Embryonic facial prominence (tissue), 1 donor: ENCODE measurements around the gene UNC13D.
"Not testable (repeated sequence)": the region's sequence is repeated elsewhere in the genome, so short reads cannot be mapped to it uniquely, and the experiment has no call there.

ENCODE experiments used
- DNase-seq: peaks from one replicate; pipeline ENCODE4 v3.0.0-alpha.2; 2016; ENCODE audit errors: extremely low spot score

The UNC13D gene

GRCh38 chr17:75874323-75875181 lies 30.3 kb upstream of the UNC13D start:
- DNase-seq = no peak

- DNase-seq = no peak
Measured at GRCh38 chr17:75873587-75874322, 29.6 kb upstream of the UNC13D start.

GRCh38 chr17:75872434-75873351 lies 28.5 kb upstream of the UNC13D start:
- peak; percentile 6 for DNase-seq

GRCh38 chr17:75870228-75870627 lies 26.0 kb upstream of the UNC13D start:
- DNase-seq = not testable (repeated sequence)

- DNase-seq = no peak
Measured at GRCh38 chr17:75869282-75870141, 25.3 kb upstream of the UNC13D start.

- DNase-seq = not testable (repeated sequence)
Measured at GRCh38 chr17:75868730-75869281, 24.6 kb upstream of the UNC13D start.

GRCh38 chr17:75865404-75866188 lies 21.4 kb upstream of the UNC13D start:
- not testable (repeated sequence) for DNase-seq

- not testable (repeated sequence) for DNase-seq
Measured at GRCh38 chr17:75864887-75865286, 20.7 kb upstream of the UNC13D start.

GRCh38 chr17:75864448-75864871 lies 20.3 kb upstream of the UNC13D start:
- no peak for DNase-seq

GRCh38 chr17:75861927-75862317 lies 17.7 kb upstream of the UNC13D start:
- no peak for DNase-seq

- not testable (repeated sequence) for DNase-seq
Measured at GRCh38 chr17:75859358-75859757, 15.2 kb upstream of the UNC13D start.

GRCh38 chr17:75856062-75856756 lies 12.0 kb upstream of the UNC13D start:
- no peak for DNase-seq

- DNase-seq = peak; percentile 100
Measured at GRCh38 chr17:75855310-75856061, 11.3 kb upstream of the UNC13D start, which contains the start of gene WBP2. TSS of gene WBP2 (minus strand) at chr17:75855335. CDS start at chr17:75855297, 38 bp downstream.

GRCh38 chr17:75854881-75855309 lies 10.7 kb upstream of the UNC13D start:
- DNase-seq = no peak

- DNase-seq = no peak
Measured at GRCh38 chr17:75854101-75854748, 10.0 kb upstream of the UNC13D start.

GRCh38 chr17:75853433-75853832 lies 9.2 kb upstream of the UNC13D start:
- no peak for DNase-seq

- not testable (repeated sequence) for DNase-seq
Measured at GRCh38 chr17:75851693-75851991, 7.4 kb upstream of the UNC13D start.
